ENCODE results near the gene CTDNEP1. TPM values are rescaled to one million over a fixed set of nuclear protein-coding genes. Genes with fewer than 3 reads are reported as not detected.

CTDNEP1 gene
- total and polyA plus RNA-seq, 2 donors (not counting 3 experiments of a cell fraction or from before 2014, with no cell fraction given), result 130 to 143 TPM

- Histone ChIP-seq H4K20me1 (replicated peaks; ENCODE audit: control insufficient read depth, extremely low read depth, insufficient read depth, low read length) (no peaks in the 10 kb centered on the region), H3K4me2 (ENCODE audit: insufficient read depth, low read length) (no peak overlapping the region), H3K9me3 (replicated peaks; ENCODE audit: control insufficient read depth, insufficient read depth, low read length) (no peaks in the 10 kb centered on the region), H3K36me3 (ENCODE audit: control insufficient read depth in 2 of 2, extremely low read depth in 1 of 2, insufficient read depth in 2 of 2, low read length in 2 of 2) (no peaks in the 10 kb centered on the region), H3K4me3 (replicated peaks in 1 of 3; ENCODE audit: insufficient read depth in 1 of 3, low read depth in 1 of 3, low read length in 3 of 3) (no peak overlapping the region), H2AFZ (ENCODE audit: low read depth, low read length) (no peak overlapping the region), H3K79me2 (ENCODE audit: control insufficient read depth, insufficient read depth, low read length) (no peaks in the 10 kb centered on the region), H3K9me1 (replicated peaks; ENCODE audit: control insufficient read depth, extremely low read depth, insufficient read depth, low read length) (no peaks in the 10 kb centered on the region), H3K4me1 (ENCODE audit: control insufficient read depth, extremely low read depth, insufficient read depth, low read length) (peaks cover 8% of the 10 kb centered on the region), H3K27ac (ENCODE audit: insufficient read depth, low read depth, low read length) (no peak overlapping the region), H3K9ac (replicated peaks; ENCODE audit: extremely low read depth, insufficient read depth, low read length) (no peak overlapping the region), H3K27me3 (ENCODE audit: control insufficient read depth in 2 of 2, insufficient read depth in 2 of 2, low read length in 2 of 2) (peaks cover 20 to 37% of the 10 kb centered on the region in 2 experiments)
- CTCF ChIA-PET, result interaction anchor here (1.2 to 1.6 kb wide), 3 partner anchors 11 to 246 kb away, joined by 4 to 9 read pairs (median 5); partner anchors contain the start of gene SLC2A4
- FAIRE-seq, result no peak
- intact Hi-C loops (cut with micrococcal nuclease) (no loop called here), dilution Hi-C loops (cut with MboI; ENCODE audit: extremely low pct_ligation_motif_present, low sequenced_read_pairs) (no loop called here)
- POLR2A ChIA-PET, result no interaction called here
- no peak for TF ChIP-seq EZH2 (IDR thresholded peaks at IDR 0.05; ENCODE audit: borderline replicate concordance, low read depth, low read length, severe bottlenecking)
- TF ChIP-seq POLR2A (IDR thresholded peaks at IDR 0.05; ENCODE audit: low read depth, low read length), result no peak
- TF ChIP-seq FOS (IDR thresholded peaks at IDR 0.05; ENCODE audit: borderline replicate concordance, insufficient read depth, low read length), result no peak
- no peak for TF ChIP-seq GATA2 (IDR thresholded peaks at IDR 0.05; ENCODE audit: insufficient read depth, insufficient read length, low read depth, low read length)
- no peak for TF ChIP-seq CTCF (IDR thresholded peaks at IDR 0.05; ENCODE audit: extremely low read depth in 1 of 2, insufficient read depth in 1 of 2, low read depth in 1 of 2, low read length in 2 of 2)
- no peak for TF ChIP-seq POLR2AphosphoS5 (IDR thresholded peaks at IDR 0.05; ENCODE audit: insufficient read depth, low read depth, low read length)
- no peak for TF ChIP-seq MYC (IDR thresholded peaks at IDR 0.05; ENCODE audit: low read depth, low read length)
- TF ChIP-seq JUN (IDR thresholded peaks at IDR 0.05; ENCODE audit: borderline replicate concordance, insufficient read depth, insufficient read length, low read depth), result no peak
- no peak for TF ChIP-seq MAX (IDR thresholded peaks at IDR 0.05; ENCODE audit: insufficient read depth, insufficient read length)
- no peak for DNase-seq (ENCODE audit: low read depth, low spot score)
- BruUV-seq (replicated peaks), result no TSS peak
Observed at GRCh38 chr17:7292194-7292593, 40.7 kb upstream of the CTDNEP1 start.

Data from endothelial cell of umbilical vein (primary cell).